Trophoblast cell (in vitro differentiated cells and primary cell): ENCODE data around the gene PDZK1.
"Not testable (repeated sequence)": the region's sequence is repeated elsewhere in the genome, so short reads cannot be mapped to it uniquely, and the experiment has no call there.

Experiments
- DNase-seq, 2 donors: peaks; one replicate each; pipeline ENCODE4 v3.0.0-alpha.2; 2016
- H2AFZ ChIP-seq: 2 replicates; pipeline ENCODE4 v1.6.1; 2013; ENCODE audit warnings: low read length, moderate library complexity, mild to moderate bottlenecking; ENCODE audit not compliant: insufficient read depth, poor library complexity
- H2AK5ac ChIP-seq: 2 replicates; pipeline ENCODE4 v1.6.1; 2013; ENCODE audit warnings: mild to moderate bottlenecking, low read length
- H2BK120ac ChIP-seq: 2 replicates; pipeline ENCODE4 v1.6.1; 2013; ENCODE audit warnings: low read length, mild to moderate bottlenecking, moderate library complexity; ENCODE audit not compliant: insufficient read depth, poor library complexity
- H2BK12ac ChIP-seq: 2 replicates; pipeline ENCODE4 v1.6.1; 2013; ENCODE audit warnings: mild to moderate bottlenecking, low read length, moderate library complexity
- H2BK5ac ChIP-seq: 2 replicates; pipeline ENCODE4 v1.6.1; 2013; ENCODE audit warnings: low read length, low read depth, moderate library complexity, mild to moderate bottlenecking; ENCODE audit not compliant: poor library complexity
- H3K14ac ChIP-seq: 2 replicates; pipeline ENCODE4 v1.6.1; 2013; ENCODE audit warnings: mild to moderate bottlenecking, low read length
- H3K18ac ChIP-seq: 2 replicates; pipeline ENCODE4 v1.6.1; 2013; ENCODE audit warnings: mild to moderate bottlenecking, low read length
- H3K23ac ChIP-seq: 2 replicates; pipeline ENCODE4 v1.6.1; 2013; ENCODE audit warnings: low read length
- H3K27ac ChIP-seq: 2 replicates; pipeline ENCODE4 v1.5.1; 2013; ENCODE audit warnings: low read depth, mild to moderate bottlenecking, inconsistent platforms, low read length, moderate library complexity
- H3K27me3 ChIP-seq: 2 replicates; pipeline ENCODE4 v1.6.1; 2013; ENCODE audit warnings: inconsistent platforms, mild to moderate bottlenecking, low read length, moderate library complexity; ENCODE audit not compliant: insufficient read depth
- H3K36me3 ChIP-seq, 2 experiments: 1 replicate in 1 of 2; 2 replicates in 1 of 2; pipeline ENCODE4 v1.6.1; 2013; ENCODE audit warnings: low read length in 2 of 2, mild to moderate bottlenecking in 2 of 2, moderate library complexity in 1 of 2; ENCODE audit not compliant: insufficient read depth in 2 of 2, control insufficient read depth in 1 of 2
- H3K4ac ChIP-seq: 2 replicates; pipeline ENCODE4 v1.6.1; 2013; ENCODE audit warnings: low read depth, mild to moderate bottlenecking, low read length, moderate library complexity
- H3K4me1 ChIP-seq, 2 experiments: 1 replicate in 1 of 2; 2 replicates in 1 of 2; pipeline ENCODE4 v1.6.1; 2013; ENCODE audit warnings: low read length in 2 of 2, mild to moderate bottlenecking in 2 of 2, moderate library complexity in 1 of 2; ENCODE audit not compliant: insufficient read depth in 2 of 2, control insufficient read depth in 1 of 2
- H3K4me2 ChIP-seq: 2 replicates; pipeline ENCODE4 v1.6.1; 2013; ENCODE audit warnings: inconsistent platforms, mild to moderate bottlenecking, low read length, moderate library complexity
- H3K4me3 ChIP-seq: 2 replicates; pipeline ENCODE4 v1.5.1; 2013; ENCODE audit warnings: mild to moderate bottlenecking, low read depth, low read length, inconsistent platforms
- H3K79me1 ChIP-seq: one replicate; pipeline ENCODE4 v1.6.1; 2013; ENCODE audit warnings: low read length
- H3K79me2 ChIP-seq: 2 replicates; pipeline ENCODE4 v1.6.1; 2013; ENCODE audit warnings: low read length, mild to moderate bottlenecking; ENCODE audit not compliant: control insufficient read depth, insufficient read depth, poor library complexity
- H3K9ac ChIP-seq: 2 replicates; pipeline ENCODE4 v1.6.1; 2013; ENCODE audit warnings: mild to moderate bottlenecking, low read length
- H3K9me3 ChIP-seq: 2 replicates; pipeline ENCODE4 v1.6.1; 2013; ENCODE audit warnings: low read depth, mild to moderate bottlenecking, control low read depth, inconsistent platforms, low read length; ENCODE audit not compliant: insufficient read depth
- H4K12ac ChIP-seq: 2 replicates; pipeline ENCODE4 v1.6.1; 2013; ENCODE audit warnings: low read depth, mild to moderate bottlenecking, low read length, moderate library complexity
- H4K8ac ChIP-seq: 2 replicates; pipeline ENCODE4 v1.6.1; 2013; ENCODE audit warnings: low read depth, mild to moderate bottlenecking, low read length, moderate library complexity
- H4K91ac ChIP-seq: one replicate; pipeline ENCODE4 v1.6.1; 2013; ENCODE audit warnings: low read depth, mild to moderate bottlenecking, low read length, moderate library complexity
- WGBS: extraction: QIAGEN DNeasy Blood & Tissue Kit; methylation state at CpG from one replicate; pipeline ENCODE4 v1.1.7; 2013; ENCODE audit warnings: missing lambda C conversion rate; ENCODE audit not compliant: insufficient read length, insufficient coverage; ENCODE audit errors: extremely low coverage; 5-methylcytosine and 5-hydroxymethylcytosine counted together

PDZK1 gene

DNA sequence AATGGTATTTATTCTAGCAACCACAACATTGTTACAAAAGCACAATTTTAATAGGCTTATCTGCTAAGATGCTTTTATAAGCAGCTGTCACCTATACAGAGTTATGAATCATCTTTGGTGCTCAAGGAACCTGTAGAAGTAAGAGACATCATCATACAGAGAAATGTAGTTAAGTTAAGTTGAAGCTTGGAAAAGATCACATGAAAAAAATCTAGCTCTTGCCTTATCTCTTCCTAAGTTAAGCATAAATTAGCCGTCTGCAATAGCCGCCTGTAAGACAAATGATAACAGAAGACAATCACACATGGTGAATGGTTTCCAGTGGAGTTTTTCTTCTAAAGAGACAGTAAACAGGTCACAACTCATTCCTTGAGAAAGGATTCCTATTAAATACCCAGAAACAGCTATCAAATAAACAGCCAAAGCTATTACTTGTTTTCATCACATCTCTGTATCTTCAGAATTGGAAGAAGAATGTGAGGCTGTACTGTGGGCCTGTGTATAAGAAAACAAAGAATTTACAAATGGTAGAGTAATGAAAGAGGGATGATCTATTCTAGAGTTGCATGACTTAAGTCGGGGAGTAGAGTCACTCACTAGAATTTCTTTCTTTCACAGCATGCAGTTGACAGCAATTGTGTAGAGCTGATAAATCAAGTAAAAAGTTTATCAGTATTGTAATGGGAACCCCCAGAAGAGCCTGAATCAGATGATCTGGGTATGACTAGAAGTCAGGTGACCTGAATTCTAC, 36.0 kb downstream of the PDZK1 start:
- H3K27me3 ChIP-seq, H2BK120ac ChIP-seq, H3K14ac ChIP-seq, H3K4me3 ChIP-seq, H3K9me3 ChIP-seq, H3K27ac ChIP-seq, H3K4ac ChIP-seq, H2BK12ac ChIP-seq, H3K4me1 ChIP-seq, H3K9ac ChIP-seq, H4K8ac ChIP-seq, H2AK5ac ChIP-seq, H2AFZ ChIP-seq, H3K18ac ChIP-seq, H3K79me1 ChIP-seq, DNase-seq, H3K79me2 ChIP-seq, H3K23ac ChIP-seq, H2BK5ac ChIP-seq, H4K12ac ChIP-seq, H3K4me2 ChIP-seq, H3K36me3 ChIP-seq, H4K91ac ChIP-seq: not testable (repeated sequence)
- WGBS, result no CpG with 5 or more reads among the region's 3 CpGs

DNA sequence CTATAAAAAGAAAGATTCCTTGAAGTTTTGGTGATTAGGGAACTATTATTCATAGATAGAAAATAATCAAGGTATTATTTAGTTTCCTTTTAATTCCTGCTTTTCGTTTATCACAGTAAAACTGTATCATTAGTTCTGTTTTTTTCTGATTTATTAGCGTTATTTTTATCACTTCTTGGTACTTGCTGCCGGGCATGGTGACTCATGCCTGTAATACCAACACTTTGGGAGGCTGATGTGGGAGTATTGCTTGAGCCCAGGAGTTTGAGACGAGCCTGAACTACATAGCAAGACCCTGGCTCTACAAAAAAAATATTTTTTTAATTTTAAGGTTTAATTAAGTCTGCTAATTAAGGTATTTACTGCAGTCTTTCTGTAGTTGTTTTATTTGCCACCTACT, 42.2 kb downstream of the PDZK1 start:
- no CpG with 5 or more reads among the region's 4 CpGs for WGBS
- not testable (repeated sequence) for H3K23ac ChIP-seq, H4K91ac ChIP-seq, H3K9me3 ChIP-seq, H3K4me1 ChIP-seq, H4K12ac ChIP-seq, H3K36me3 ChIP-seq, DNase-seq, H3K4me3 ChIP-seq, H2BK12ac ChIP-seq, H3K27me3 ChIP-seq, H3K14ac ChIP-seq, H3K27ac ChIP-seq, H3K4ac ChIP-seq, H3K4me2 ChIP-seq, H2BK5ac ChIP-seq, H3K18ac ChIP-seq, H2BK120ac ChIP-seq, H4K8ac ChIP-seq, H2AFZ ChIP-seq, H3K9ac ChIP-seq, H3K79me2 ChIP-seq, H3K79me1 ChIP-seq, H2AK5ac ChIP-seq

DNA sequence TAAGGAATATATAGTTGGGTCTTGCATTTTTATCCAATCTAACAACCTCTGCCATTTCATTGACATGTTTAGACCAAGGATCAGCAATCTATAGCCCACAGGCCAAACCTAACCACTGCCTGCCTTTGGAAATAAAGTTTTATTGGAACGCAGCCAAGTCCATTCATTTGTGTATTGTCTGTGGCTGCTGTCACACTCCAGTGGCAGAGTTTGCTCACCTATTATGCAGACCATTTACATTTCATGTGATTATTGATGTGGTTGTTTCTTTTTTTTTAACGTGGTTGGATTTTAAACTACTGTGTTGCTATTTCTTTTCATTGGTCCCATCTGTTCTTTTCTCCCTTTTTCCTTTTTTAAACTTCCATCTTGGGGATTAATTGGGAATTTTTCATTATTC, 44.7 kb downstream of the PDZK1 start:
- WGBS, result no CpG with 5 or more reads among the region's 2 CpGs

DNA sequence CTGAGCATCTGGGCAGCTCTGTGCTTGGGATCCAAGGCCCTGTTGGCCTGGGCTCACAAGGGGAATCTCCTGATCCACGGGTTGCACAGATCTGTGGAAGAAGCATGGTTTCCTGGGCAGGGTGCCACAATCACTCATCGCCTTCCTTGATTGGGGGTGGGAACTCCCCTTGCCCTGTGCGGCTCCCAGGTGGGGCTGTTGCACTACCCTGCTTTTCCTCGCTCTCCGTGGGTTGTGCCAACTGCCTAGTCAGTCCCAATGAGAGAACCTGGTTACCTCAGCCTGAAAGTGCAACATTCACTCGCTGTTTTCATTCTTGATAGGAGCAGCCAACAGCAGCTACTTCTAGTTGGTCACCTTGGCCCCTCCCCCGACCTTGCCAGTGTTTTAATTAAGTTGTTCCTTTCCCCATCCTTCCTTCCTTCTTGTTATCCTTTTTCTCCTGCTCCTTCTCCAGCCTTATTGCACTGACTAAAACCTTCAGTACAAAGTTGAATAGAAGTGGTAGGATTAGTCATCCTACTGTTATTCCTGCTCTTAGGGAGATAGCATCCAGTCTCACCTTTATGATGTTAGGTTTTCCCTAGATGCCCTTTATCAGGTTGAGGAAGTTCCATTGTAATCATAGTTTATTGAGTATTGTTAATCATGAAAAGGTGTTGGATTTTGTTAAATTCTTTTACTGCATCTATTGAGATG, 50.8 kb downstream of the PDZK1 start:
- not testable (repeated sequence) for H4K12ac ChIP-seq, H3K4me1 ChIP-seq, DNase-seq, H3K4me2 ChIP-seq, H3K79me2 ChIP-seq, H3K14ac ChIP-seq, H2AFZ ChIP-seq, H2BK12ac ChIP-seq, H3K18ac ChIP-seq, H2AK5ac ChIP-seq, H2BK5ac ChIP-seq, H4K8ac ChIP-seq, H3K27ac ChIP-seq, H4K91ac ChIP-seq, H3K4me3 ChIP-seq, H3K9ac ChIP-seq, H3K4ac ChIP-seq, H3K79me1 ChIP-seq, H3K36me3 ChIP-seq, H3K23ac ChIP-seq, H2BK120ac ChIP-seq, H3K27me3 ChIP-seq, H3K9me3 ChIP-seq
- no CpG with 5 or more reads among the region's 7 CpGs for WGBS

More for the DNA sequence above, 44.7 kb downstream of the PDZK1 start:
- H2AK5ac ChIP-seq, H2BK12ac ChIP-seq, H4K91ac ChIP-seq, H3K4ac ChIP-seq, H3K9ac ChIP-seq, H3K4me1 ChIP-seq, H3K79me2 ChIP-seq, H2BK120ac ChIP-seq, H3K4me2 ChIP-seq, H3K27ac ChIP-seq, DNase-seq, H3K79me1 ChIP-seq, H3K4me3 ChIP-seq, H2AFZ ChIP-seq, H4K12ac ChIP-seq, H3K14ac ChIP-seq, H3K36me3 ChIP-seq, H3K9me3 ChIP-seq, H3K18ac ChIP-seq, H3K23ac ChIP-seq, H3K27me3 ChIP-seq, H2BK5ac ChIP-seq, H4K8ac ChIP-seq: not testable (repeated sequence)
